Measurements from ENCODE around the gene FTH1. TPM values are rescaled to one million over a fixed set of nuclear protein-coding genes. Genes with fewer than 3 reads are reported as not detected.
A peak's percentile ranks its signal among the peaks of the same experiment; 100 is the strongest.

The FTH1 gene
- polyA plus RNA-seq, 1 of the 3 experiments (the other 2 are of a cell fraction) = 1,229 TPM

DNA sequence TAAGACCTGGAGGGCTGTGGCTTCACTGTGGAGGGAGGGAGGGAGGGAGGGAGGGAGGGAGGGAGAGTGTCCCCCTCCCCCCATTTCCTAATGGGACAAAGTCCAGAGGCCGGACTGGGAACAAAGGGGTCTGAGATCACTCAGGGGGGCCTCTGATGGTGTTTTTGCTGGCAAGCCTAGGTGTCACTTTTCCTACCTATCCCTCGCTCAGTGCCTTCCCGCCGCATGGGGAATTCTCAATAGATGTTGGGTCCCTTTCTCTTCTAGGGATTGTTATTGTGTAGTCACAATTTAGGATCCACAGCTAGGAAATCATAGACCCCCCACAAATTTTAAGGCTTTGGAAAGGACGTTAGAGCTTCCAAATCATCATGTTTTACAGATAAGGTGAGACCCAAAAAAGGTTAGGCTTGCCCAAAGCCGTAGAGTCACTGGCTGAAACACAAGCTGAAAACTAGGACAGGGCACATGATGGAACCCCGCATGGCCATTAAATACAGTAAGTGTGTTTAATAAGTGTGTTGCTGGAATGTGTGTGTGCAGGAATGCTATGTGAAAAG is 4.8 kb upstream of the FTH1 start (continued):
- no peak for TF ChIP-seq FOXJ3 (CRISPR knock-in tag; IDR thresholded peaks at IDR 0.05)
- no peak for TF ChIP-seq GATA2 (CRISPR knock-in tag; IDR thresholded peaks at IDR 0.05)
- no peak for TF ChIP-seq POLR2AphosphoS5 (IDR thresholded peaks at IDR 0.05; ENCODE audit: low read depth, low read length)
- no peak for TF ChIP-seq EP300 (IDR thresholded peaks at IDR 0.05; ENCODE audit: borderline replicate concordance in 1 of 2, low read depth in 1 of 2, low read length in 1 of 2)

DNA sequence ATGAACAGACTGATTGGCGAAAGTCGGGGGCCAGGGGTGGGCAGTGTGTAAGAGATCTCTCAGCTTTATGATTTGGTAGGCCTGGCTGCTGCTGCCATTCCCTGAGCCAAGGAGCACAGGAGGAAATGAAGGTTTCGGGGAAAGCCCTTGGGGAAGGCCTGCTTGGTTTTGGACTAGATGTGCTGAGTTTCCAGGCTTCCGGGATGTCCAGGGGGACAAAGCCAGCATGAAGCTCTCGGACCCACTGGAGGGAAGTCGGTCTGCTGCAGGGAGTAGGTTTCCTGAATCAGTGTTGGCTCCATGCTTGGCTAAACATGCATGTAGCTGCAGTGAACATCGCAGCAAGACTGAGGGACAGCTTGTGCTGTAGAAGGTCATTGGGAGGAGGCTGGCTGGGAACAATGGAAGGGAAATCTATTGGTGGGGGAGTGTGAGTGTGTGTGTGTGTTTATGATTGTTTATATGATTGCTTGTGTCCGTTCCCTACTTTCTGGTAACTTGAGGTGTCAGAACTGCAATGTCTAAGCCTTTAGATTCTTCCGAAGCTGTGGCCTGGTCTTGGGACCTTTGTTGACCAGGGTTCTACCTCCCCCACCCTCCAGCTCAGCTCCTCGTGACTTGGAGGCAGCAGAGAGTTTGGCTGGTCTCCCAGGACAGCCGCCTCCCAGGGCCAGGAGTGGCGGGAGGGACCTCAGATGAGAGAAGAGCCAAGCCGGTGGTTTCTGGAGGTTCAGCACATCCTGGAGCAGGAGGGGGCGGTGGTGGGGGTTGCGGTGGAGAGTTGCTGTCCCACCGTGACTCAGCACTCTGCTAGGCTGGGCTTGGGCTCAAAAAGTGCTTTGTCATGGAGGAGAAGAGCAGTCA is 4.0 kb upstream of the FTH1 start:
- DNase-seq = peak; percentile 52
- Histone ChIP-seq H3K4me3 (ENCODE audit: low read depth in 2 of 2, low read length in 1 of 2) (no peak overlapping the region), H2AFZ (ENCODE audit: low read depth) (peak overlapping the region; percentile 53; the same call in 1 of the 2 replicates), H3K27me3 (ENCODE audit: insufficient read depth) (no peaks in the 10 kb centered on the region), H3K4me2 (peak overlapping the region; percentile 50; the same call in 1 of the 2 replicates), H3K9me2 (no peaks in the 10 kb centered on the region), H3K9me3 (no peaks in the 10 kb centered on the region), H4K20me1 (ENCODE audit: insufficient read depth) (peaks cover 8% of the 10 kb centered on the region), H3K27ac (ENCODE audit: low read depth in 2 of 2, low read length in 1 of 2) (peak overlapping the region; percentile 93 to 97), H3K79me2 (ENCODE audit: insufficient read depth) (peaks cover 19% of the 10 kb centered on the region), H3K9ac (peak overlapping the region; percentile 41; the same call in 1 of the 2 replicates), H3F3A (replicated peaks; ENCODE audit: insufficient read depth) (peaks cover 42% of the 10 kb centered on the region), H3K36me3 (replicated peaks in 1 of 2; ENCODE audit: control insufficient read depth in 1 of 2, insufficient read depth in 2 of 2, low read length in 1 of 2) (peaks cover 0 to 2% of the 10 kb centered on the region in 2 experiments), H3K4me1 (ENCODE audit: control insufficient read depth in 1 of 2, insufficient read depth in 2 of 2, low read depth in 1 of 2, low read length in 1 of 2) (peaks cover 35 to 50% of the 10 kb centered on the region in 2 experiments)
- 41% methylated on average over 10 of the region's 16 CpGs for WGBS (ENCODE audit: low lambda C conversion rate)
- ChIA-PET POLR2A (no interaction called here), CTCF (interaction anchor here (1.0 to 6.9 kb wide), 5 partner anchors 24 to 110 kb away, joined by 3 to 52 read pairs (median 20); no protein-coding TSS in a partner anchor)
- TF ChIP-seq EZH2phosphoT487 (IDR thresholded peaks at IDR 0.05; ENCODE audit: borderline replicate concordance, low read depth) = no peak
- TF ChIP-seq, protein P1, sequence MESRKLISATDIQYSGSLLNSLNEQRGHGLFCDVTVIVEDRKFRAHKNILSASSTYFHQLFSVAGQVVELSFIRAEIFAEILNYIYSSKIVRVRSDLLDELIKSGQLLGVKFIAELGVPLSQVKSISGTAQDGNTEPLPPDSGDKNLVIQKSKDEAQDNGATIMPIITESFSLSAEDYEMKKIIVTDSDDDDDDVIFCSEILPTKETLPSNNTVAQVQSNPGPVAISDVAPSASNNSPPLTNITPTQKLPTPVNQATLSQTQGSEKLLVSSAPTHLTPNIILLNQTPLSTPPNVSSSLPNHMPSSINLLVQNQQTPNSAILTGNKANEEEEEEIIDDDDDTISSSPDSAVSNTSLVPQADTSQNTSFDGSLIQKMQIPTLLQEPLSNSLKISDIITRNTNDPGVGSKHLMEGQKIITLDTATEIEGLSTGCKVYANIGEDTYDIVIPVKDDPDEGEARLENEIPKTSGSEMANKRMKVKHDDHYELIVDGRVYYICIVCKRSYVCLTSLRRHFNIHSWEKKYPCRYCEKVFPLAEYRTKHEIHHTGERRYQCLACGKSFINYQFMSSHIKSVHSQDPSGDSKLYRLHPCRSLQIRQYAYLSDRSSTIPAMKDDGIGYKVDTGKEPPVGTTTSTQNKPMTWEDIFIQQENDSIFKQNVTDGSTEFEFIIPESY (IDR thresholded peaks at IDR 0.05; ENCODE audit: borderline replicate concordance, low read depth) = peak; percentile 92
- peak; percentile 86; the same call in 1 of the 2 replicates for TF ChIP-seq SIN3A (IDR thresholded peaks at IDR 0.05; ENCODE audit: borderline replicate concordance, low read depth, low read length)
- 0 out of 2 replicates have a peak, but pooled peaks have one; percentile 59 for TF ChIP-seq TAF1 (IDR thresholded peaks at IDR 0.05; ENCODE audit: borderline replicate concordance, low read depth, low read length)
- TF ChIP-seq EP300 (IDR thresholded peaks at IDR 0.05; ENCODE audit: borderline replicate concordance in 1 of 2, low read depth in 1 of 2, low read length in 1 of 2) = peak; percentile 64 to 98
- TF ChIP-seq, protein P2, sequence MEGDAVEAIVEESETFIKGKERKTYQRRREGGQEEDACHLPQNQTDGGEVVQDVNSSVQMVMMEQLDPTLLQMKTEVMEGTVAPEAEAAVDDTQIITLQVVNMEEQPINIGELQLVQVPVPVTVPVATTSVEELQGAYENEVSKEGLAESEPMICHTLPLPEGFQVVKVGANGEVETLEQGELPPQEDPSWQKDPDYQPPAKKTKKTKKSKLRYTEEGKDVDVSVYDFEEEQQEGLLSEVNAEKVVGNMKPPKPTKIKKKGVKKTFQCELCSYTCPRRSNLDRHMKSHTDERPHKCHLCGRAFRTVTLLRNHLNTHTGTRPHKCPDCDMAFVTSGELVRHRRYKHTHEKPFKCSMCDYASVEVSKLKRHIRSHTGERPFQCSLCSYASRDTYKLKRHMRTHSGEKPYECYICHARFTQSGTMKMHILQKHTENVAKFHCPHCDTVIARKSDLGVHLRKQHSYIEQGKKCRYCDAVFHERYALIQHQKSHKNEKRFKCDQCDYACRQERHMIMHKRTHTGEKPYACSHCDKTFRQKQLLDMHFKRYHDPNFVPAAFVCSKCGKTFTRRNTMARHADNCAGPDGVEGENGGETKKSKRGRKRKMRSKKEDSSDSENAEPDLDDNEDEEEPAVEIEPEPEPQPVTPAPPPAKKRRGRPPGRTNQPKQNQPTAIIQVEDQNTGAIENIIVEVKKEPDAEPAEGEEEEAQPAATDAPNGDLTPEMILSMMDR (IDR thresholded peaks at IDR 0.05) = no peak
- TF ChIP-seq MXI1 (IDR thresholded peaks at IDR 0.05; ENCODE audit: low read depth, low read length) = no peak
- TF ChIP-seq RAD21 (IDR thresholded peaks at IDR 0.05; ENCODE audit: low read length) = no peak
- TF ChIP-seq, protein P3, sequence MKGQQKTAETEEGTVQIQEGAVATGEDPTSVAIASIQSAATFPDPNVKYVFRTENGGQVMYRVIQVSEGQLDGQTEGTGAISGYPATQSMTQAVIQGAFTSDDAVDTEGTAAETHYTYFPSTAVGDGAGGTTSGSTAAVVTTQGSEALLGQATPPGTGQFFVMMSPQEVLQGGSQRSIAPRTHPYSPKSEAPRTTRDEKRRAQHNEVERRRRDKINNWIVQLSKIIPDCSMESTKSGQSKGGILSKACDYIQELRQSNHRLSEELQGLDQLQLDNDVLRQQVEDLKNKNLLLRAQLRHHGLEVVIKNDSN (IDR thresholded peaks at IDR 0.05; ENCODE audit: borderline replicate concordance, low read depth) = peak; percentile 83; the same call in 1 of the 2 replicates
- TF ChIP-seq, protein P4, sequence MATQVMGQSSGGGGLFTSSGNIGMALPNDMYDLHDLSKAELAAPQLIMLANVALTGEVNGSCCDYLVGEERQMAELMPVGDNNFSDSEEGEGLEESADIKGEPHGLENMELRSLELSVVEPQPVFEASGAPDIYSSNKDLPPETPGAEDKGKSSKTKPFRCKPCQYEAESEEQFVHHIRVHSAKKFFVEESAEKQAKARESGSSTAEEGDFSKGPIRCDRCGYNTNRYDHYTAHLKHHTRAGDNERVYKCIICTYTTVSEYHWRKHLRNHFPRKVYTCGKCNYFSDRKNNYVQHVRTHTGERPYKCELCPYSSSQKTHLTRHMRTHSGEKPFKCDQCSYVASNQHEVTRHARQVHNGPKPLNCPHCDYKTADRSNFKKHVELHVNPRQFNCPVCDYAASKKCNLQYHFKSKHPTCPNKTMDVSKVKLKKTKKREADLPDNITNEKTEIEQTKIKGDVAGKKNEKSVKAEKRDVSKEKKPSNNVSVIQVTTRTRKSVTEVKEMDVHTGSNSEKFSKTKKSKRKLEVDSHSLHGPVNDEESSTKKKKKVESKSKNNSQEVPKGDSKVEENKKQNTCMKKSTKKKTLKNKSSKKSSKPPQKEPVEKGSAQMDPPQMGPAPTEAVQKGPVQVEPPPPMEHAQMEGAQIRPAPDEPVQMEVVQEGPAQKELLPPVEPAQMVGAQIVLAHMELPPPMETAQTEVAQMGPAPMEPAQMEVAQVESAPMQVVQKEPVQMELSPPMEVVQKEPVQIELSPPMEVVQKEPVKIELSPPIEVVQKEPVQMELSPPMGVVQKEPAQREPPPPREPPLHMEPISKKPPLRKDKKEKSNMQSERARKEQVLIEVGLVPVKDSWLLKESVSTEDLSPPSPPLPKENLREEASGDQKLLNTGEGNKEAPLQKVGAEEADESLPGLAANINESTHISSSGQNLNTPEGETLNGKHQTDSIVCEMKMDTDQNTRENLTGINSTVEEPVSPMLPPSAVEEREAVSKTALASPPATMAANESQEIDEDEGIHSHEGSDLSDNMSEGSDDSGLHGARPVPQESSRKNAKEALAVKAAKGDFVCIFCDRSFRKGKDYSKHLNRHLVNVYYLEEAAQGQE (IDR thresholded peaks at IDR 0.05; ENCODE audit: low read depth, low read length) = peak; percentile 61; the same call in 1 of the 2 replicates
- TF ChIP-seq POLR2AphosphoS5 (IDR thresholded peaks at IDR 0.05; ENCODE audit: low read depth, low read length) = peak; percentile 68
- peak; percentile 71 for TF ChIP-seq JUND (IDR thresholded peaks at IDR 0.05)
- TF ChIP-seq, protein P5, sequence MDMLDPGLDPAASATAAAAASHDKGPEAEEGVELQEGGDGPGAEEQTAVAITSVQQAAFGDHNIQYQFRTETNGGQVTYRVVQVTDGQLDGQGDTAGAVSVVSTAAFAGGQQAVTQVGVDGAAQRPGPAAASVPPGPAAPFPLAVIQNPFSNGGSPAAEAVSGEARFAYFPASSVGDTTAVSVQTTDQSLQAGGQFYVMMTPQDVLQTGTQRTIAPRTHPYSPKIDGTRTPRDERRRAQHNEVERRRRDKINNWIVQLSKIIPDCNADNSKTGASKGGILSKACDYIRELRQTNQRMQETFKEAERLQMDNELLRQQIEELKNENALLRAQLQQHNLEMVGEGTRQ (IDR thresholded peaks at IDR 0.05; ENCODE audit: borderline replicate concordance, low read depth, low read length) = no peak
- peak; percentile 69 for TF ChIP-seq CHD2 (IDR thresholded peaks at IDR 0.05; ENCODE audit: low read length, partially characterized antibody)
